ENCODE data around the gene AP1B1. TPM values are rescaled to one million over a fixed set of nuclear protein-coding genes. Genes with fewer than 3 reads are reported as not detected.

The AP1B1 gene
- polyA plus RNA-seq, 1 donor (not counting 4 experiments of a cell fraction or from before 2014, with no cell fraction given), result 55.3 TPM

GRCh38 chr22:29331658-29332300, 56.6 kb downstream of the AP1B1 start:
- no peak overlapping the region for H3K9ac ChIP-seq (ENCODE audit: control insufficient read depth, extremely low read depth, insufficient read depth, low read length)
- H4K20me1 ChIP-seq (ENCODE audit: control insufficient read depth, extremely low read depth, insufficient read depth, low read length), result no peaks in the 10 kb centered on the region
- H3K79me2 ChIP-seq (ENCODE audit: control insufficient read depth, insufficient read depth, low read length), result no peaks in the 10 kb centered on the region
- dilution Hi-C loops (cut with MboI; ENCODE audit: extremely low pct_ligation_motif_present, low sequenced_read_pairs), result no loop called here
- no peaks in the 10 kb centered on the region for H3K9me3 ChIP-seq (ENCODE audit: control insufficient read depth, low read depth, low read length)
- peaks cover 18 to 27% of the 10 kb centered on the region in 2 experiments for H3K36me3 ChIP-seq (ENCODE audit: control insufficient read depth in 2 of 2, extremely low read depth in 1 of 2, insufficient read depth in 2 of 2, low read length in 2 of 2)
- H3K27me3 ChIP-seq (ENCODE audit: control insufficient read depth, extremely low read depth, insufficient read depth, low read length), result no peaks in the 10 kb centered on the region
- peaks cover 2% of the 10 kb centered on the region for H3K9me1 ChIP-seq (ENCODE audit: control insufficient read depth, extremely low read depth, insufficient read depth, low read length)
- H2AFZ ChIP-seq (ENCODE audit: control insufficient read depth, low read length), result no peak overlapping the region
- TF ChIP-seq EZH2 (IDR thresholded peaks at IDR 0.05; ENCODE audit: low read length) (no peak), CTCF (optimal IDR thresholded peaks at IDR 0.05 in 1 of 3, IDR thresholded peaks at IDR 0.05 in 1 of 3, conservative IDR thresholded peaks at IDR 0.05 in 1 of 3; ENCODE audit: extremely low read depth in 1 of 3, insufficient read depth in 2 of 3, low read length in 3 of 3) (no peak)
- DNase-seq (ENCODE audit: low read depth, low spot score) (no peak), FAIRE-seq (no peak)
- H3K4me2 ChIP-seq (ENCODE audit: control insufficient read depth, extremely low read depth, insufficient read depth, low read depth, low read length), result no peak overlapping the region
- H3K4me1 ChIP-seq (ENCODE audit: control insufficient read depth, extremely low read depth, insufficient read depth, low read length), result no peaks in the 10 kb centered on the region
- H3K4me3 ChIP-seq (ENCODE audit: control insufficient read depth in 2 of 3, extremely low read depth in 1 of 3, insufficient read depth in 2 of 3, low read depth in 1 of 3, low read length in 3 of 3), result no peak overlapping the region
- H3K27ac ChIP-seq (ENCODE audit: control insufficient read depth, insufficient read depth, low read length), result no peak overlapping the region

- H3K4me3 ChIP-seq (ENCODE audit: control insufficient read depth in 2 of 3, extremely low read depth in 1 of 3, insufficient read depth in 2 of 3, low read depth in 1 of 3, low read length in 3 of 3), result no peak overlapping the region
- H3K27me3 ChIP-seq (ENCODE audit: control insufficient read depth, extremely low read depth, insufficient read depth, low read length), result no peaks in the 10 kb centered on the region
- no peak overlapping the region for H2AFZ ChIP-seq (ENCODE audit: control insufficient read depth, low read length)
- H3K9ac ChIP-seq (ENCODE audit: control insufficient read depth, extremely low read depth, insufficient read depth, low read length), result no peak overlapping the region
- peaks cover 16 to 32% of the 10 kb centered on the region in 2 experiments for H3K36me3 ChIP-seq (ENCODE audit: control insufficient read depth in 2 of 2, extremely low read depth in 1 of 2, insufficient read depth in 2 of 2, low read length in 2 of 2)
- H3K9me1 ChIP-seq (ENCODE audit: control insufficient read depth, extremely low read depth, insufficient read depth, low read length), result peaks cover 2% of the 10 kb centered on the region
- H3K27ac ChIP-seq (ENCODE audit: control insufficient read depth, insufficient read depth, low read length), result no peak overlapping the region
- no peak for TF ChIP-seq CTCF (optimal IDR thresholded peaks at IDR 0.05 in 1 of 3, IDR thresholded peaks at IDR 0.05 in 1 of 3, conservative IDR thresholded peaks at IDR 0.05 in 1 of 3; ENCODE audit: extremely low read depth in 1 of 3, insufficient read depth in 2 of 3, low read length in 3 of 3)
- TF ChIP-seq EZH2 (IDR thresholded peaks at IDR 0.05; ENCODE audit: low read length), result no peak
- no peak for DNase-seq (ENCODE audit: low read depth, low spot score)
- dilution Hi-C loops (cut with MboI; ENCODE audit: extremely low pct_ligation_motif_present, low sequenced_read_pairs), result no loop called here
- FAIRE-seq, result no peak
- H3K4me2 ChIP-seq (ENCODE audit: control insufficient read depth, extremely low read depth, insufficient read depth, low read depth, low read length), result no peak overlapping the region
- no peaks in the 10 kb centered on the region for H4K20me1 ChIP-seq (ENCODE audit: control insufficient read depth, extremely low read depth, insufficient read depth, low read length)
- H3K9me3 ChIP-seq (ENCODE audit: control insufficient read depth, low read depth, low read length), result no peaks in the 10 kb centered on the region
- no peaks in the 10 kb centered on the region for H3K4me1 ChIP-seq (ENCODE audit: control insufficient read depth, extremely low read depth, insufficient read depth, low read length)
- H3K79me2 ChIP-seq (ENCODE audit: control insufficient read depth, insufficient read depth, low read length), result no peaks in the 10 kb centered on the region
These were observed 57.2 kb downstream of the AP1B1 start for GRCh38 chr22:29331213-29331612.

Data from keratinocyte (primary cell).